Measurements from ENCODE around the gene AEBP1.
"Not testable (repeated sequence)": the region's sequence is repeated elsewhere in the genome, so short reads cannot be mapped to it uniquely, and the experiment has no call there.

AEBP1 gene

DNA sequence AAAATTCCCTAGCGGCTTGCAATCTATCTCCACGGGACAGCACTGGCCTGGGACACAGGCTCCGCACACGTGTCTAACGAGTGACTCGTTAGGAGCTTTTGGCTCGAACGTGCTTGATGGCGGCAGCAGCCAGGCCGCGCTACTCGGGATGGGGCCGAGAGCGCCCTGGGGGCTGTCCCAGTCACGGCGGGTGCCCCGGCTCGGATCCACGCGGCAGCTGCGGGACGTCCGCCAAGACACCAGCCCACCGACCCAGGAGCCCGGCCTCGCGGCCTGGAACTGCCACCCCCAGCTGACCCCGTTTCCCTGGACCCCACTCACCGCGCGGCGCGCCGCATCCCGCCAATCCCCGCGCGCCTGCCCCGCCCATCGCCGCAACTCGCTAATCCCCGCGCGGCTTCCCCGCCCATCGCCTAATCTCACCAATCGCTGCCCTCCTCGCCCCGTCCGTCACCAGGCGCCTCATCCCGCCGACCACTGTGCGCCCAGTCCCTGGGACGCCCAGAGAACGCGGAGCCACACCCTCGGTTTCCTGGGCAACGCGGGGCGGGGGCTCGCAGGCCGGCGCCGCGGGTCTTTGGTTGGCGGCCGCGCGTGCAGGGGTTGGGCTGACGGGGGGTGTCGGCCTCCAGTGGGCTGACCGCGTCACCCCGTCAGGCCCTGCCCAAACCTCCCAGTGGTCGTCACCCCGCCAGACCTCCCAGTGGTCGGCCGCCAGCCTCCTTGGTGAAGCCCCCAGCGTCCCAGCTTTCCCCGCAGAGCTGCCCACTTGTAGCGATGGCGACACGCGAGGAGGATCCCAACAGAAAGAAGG lies 19.3 kb downstream of the AEBP1 start, which contains the start of gene POLD2:
Gene POLD2, minus strand, starts transcription at position 359 of the 814 bp plus-strand sequence. CDS start 1,495 bp downstream, outside the sequence.
- TF ChIP-seq, protein P1, sequence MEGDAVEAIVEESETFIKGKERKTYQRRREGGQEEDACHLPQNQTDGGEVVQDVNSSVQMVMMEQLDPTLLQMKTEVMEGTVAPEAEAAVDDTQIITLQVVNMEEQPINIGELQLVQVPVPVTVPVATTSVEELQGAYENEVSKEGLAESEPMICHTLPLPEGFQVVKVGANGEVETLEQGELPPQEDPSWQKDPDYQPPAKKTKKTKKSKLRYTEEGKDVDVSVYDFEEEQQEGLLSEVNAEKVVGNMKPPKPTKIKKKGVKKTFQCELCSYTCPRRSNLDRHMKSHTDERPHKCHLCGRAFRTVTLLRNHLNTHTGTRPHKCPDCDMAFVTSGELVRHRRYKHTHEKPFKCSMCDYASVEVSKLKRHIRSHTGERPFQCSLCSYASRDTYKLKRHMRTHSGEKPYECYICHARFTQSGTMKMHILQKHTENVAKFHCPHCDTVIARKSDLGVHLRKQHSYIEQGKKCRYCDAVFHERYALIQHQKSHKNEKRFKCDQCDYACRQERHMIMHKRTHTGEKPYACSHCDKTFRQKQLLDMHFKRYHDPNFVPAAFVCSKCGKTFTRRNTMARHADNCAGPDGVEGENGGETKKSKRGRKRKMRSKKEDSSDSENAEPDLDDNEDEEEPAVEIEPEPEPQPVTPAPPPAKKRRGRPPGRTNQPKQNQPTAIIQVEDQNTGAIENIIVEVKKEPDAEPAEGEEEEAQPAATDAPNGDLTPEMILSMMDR (IDR thresholded peaks at IDR 0.05), result no peak
- H3K27ac ChIP-seq, result peak within 1 kb of the TSS; percentile 89 to 94
- peak within 1 kb of the TSS; percentile 92 for H3K4me3 ChIP-seq
- peak; percentile 98 for DNase-seq (ENCODE audit: low spot score)

DNA sequence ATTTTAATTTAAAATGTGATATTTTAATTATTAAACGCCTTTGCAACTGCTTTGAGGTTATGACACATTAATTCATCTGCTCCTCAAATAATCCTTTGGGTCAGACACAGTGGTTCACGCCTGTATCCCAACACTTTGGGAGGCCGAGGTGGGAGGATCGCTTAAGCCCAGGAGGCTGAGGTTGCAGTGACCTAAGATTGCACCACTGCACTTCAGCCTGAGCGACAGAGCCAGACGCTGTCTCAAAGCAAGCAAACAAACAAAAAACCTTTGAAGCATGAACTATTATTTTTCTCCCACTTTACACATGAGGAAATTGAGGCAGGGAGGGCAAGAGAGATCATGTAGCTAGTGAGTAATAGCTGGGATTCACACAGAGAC lies 20.7 kb downstream of the AEBP1 start:
- TF ChIP-seq, protein P1 (IDR thresholded peaks at IDR 0.05), result no peak
- no peak for DNase-seq (ENCODE audit: low spot score)
- Histone ChIP-seq H3K27ac (no peak overlapping the region), H3K4me3 (no peak overlapping the region)

DNA sequence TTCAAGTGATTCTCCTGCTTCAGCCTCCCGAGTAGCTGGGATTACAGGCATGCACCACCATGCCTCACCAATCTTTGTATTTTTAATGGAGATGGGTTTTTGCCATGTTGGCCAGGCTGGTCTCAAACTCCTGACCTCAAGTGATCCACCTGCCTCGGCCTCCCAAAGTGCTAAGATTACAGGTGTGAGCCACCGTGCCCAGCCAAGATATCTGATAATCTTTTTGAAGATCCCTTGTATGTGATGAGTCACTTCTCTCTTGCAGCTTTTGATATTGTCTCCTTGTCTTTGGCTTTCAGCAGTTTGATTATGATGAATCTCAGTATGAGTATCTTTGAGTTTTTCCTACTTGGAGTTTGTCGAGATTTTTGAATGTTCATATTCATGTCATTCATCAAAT lies 22.4 kb downstream of the AEBP1 start:
- DNase-seq (ENCODE audit: low spot score); H3K4me3 ChIP-seq: not testable (repeated sequence)

DNA sequence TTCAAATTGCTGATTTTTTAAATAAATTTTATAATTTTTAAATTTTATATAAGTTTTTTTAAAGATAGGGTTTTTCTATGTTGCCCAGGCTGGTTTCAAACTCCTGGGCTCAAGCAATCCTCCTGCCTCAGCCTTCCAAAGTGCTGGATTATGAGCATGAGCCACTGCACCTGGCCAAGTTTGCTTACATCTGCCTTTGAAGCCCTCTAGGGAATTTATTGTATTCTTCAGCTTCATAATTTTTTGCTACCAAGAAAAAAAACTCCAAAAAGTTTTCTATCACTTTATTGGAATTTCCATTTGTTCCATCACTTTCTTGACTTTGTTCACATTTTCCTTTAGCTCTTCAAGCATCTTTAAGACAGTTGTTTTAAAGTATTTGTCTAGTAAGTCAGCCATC lies 23.0 kb downstream of the AEBP1 start:
- TF ChIP-seq, protein P1 (IDR thresholded peaks at IDR 0.05), result no peak
- DNase-seq (ENCODE audit: low spot score), result no peak
- no peak overlapping the region for H3K27ac ChIP-seq
- H3K4me3 ChIP-seq, result no peak overlapping the region

More for the DNA sequence above, 22.4 kb downstream of the AEBP1 start:
- not testable (repeated sequence) for H3K27ac ChIP-seq

DNA sequence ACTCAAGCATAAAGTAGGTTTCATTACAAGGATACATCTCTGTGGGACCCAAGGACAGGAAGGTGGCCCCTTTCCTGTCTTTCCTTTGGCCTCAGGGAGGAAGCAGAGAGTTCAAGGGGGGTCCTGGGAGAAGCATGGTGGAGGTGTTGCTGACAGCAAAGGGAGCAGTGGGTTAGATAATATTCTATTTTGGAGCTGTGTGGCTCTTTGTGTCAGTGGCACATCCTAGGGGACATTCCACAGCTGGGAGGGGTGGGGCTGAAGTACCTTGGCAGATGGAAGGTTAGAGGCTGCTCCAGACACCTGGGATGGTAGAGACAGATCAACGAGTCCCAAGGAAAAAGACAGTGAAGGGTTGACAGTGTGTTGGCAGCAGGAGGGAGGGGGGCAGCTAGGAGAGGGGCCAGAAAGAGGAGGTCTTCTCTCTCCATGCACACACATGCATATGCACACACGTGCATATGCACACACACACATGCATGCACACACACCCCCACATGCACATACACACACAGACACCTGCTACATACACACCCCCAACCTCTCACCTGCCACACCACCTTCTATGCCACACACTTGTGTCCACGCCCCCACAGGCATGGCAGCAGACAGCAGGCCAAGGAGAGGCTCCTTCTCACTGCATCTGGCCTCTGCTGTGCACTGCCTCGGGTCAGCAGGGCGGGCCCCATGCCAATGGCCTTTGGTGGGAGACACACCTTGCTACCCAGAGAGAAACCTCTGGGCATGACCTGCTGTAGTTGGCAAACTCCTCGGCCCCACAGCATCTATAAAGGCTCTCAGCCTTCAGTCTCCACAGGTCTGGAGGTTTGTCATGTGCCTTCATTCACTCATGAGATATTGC lies 24.8 kb downstream of the AEBP1 start:
- no peak for DNase-seq (ENCODE audit: low spot score)
- TF ChIP-seq, protein P1 (IDR thresholded peaks at IDR 0.05), result no peak
- Histone ChIP-seq H3K27ac (no peak overlapping the region), H3K4me3 (no peak overlapping the region)

DNA sequence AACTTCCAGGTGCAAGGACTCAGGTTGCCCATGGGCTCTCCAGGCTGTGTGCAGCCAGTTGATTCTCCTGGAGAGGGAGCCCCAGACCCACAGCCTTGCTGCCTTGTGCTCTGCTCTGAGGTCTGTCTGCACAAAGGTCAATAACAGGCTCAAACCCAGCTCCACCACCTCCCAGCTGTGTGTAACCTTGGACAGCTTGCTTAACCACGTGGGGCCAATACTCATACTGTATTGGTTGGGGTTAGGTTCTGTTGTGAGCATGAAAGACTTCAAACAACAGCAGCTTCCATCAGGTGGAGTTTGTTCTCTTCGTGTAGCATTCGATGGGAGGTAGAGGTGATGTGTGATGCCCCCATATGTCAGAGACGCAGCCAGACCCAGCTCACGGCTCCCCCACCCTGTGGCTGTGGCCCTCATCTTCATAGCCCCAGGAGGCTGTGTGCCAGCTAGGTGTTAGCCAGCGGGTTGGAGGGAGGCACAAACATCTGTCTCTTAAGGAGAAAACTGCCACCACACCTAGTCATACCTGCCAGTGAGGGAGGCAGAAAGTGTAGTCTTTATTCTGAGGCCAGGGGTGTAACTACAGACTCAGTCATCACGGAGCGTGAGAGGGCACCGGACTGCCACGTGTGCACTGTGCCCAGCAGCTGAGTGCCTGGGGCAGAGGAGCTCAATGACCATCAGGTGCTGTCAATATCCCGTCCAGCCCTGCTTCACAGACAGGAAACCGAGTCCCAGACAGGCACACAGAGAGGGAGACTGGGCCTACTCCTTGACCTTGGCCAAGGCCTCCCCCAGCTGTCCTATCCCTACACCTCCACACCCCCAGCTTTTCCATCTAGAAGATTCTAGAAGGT lies 27.3 kb downstream of the AEBP1 start:
- Histone ChIP-seq H3K4me3 (no peak overlapping the region), H3K27ac (no peak overlapping the region)
- TF ChIP-seq, protein P1 (IDR thresholded peaks at IDR 0.05), result no peak
- no peak for DNase-seq (ENCODE audit: low spot score)

DNA sequence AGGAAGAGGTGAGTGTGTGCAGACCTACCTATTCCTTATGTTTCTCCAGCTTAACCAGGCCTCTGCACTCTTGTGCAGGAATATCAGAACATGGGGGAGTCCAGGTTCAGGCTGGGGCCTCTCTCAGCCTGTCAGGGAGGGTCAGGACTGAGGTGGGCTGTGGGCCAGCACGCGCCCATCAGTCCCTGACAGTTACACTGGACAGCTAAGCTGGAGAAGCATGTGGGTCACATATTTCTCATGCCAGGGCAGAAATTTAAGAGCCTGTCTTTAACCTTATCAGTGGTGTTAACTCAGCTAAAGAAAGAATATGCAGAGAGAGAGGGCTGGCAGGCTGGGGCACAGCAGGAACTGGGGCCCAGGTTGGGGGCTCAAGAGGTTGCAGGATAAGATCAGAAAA lies 27.9 kb downstream of the AEBP1 start:
- Histone ChIP-seq H3K4me3 (no peak overlapping the region), H3K27ac (no peak overlapping the region)
- DNase-seq (ENCODE audit: low spot score), result no peak
- TF ChIP-seq, protein P1 (IDR thresholded peaks at IDR 0.05), result no peak

All from coronary artery (tissue), 2 donors.